GM21367 (cell line): ENCODE measurements around the gene LRRC37A3.
"Not testable (repeated sequence)": the region's sequence is repeated elsewhere in the genome, so short reads cannot be mapped to it uniquely, and the experiment has no call there.

Experiments
- ATAC-seq: cut with Tn5 transposase; IDR thresholded peaks from one replicate; pipeline ENCODE4 v1.9.1; 2021; ENCODE audit not compliant: unreplicated experiment

The LRRC37A3 gene

DNA sequence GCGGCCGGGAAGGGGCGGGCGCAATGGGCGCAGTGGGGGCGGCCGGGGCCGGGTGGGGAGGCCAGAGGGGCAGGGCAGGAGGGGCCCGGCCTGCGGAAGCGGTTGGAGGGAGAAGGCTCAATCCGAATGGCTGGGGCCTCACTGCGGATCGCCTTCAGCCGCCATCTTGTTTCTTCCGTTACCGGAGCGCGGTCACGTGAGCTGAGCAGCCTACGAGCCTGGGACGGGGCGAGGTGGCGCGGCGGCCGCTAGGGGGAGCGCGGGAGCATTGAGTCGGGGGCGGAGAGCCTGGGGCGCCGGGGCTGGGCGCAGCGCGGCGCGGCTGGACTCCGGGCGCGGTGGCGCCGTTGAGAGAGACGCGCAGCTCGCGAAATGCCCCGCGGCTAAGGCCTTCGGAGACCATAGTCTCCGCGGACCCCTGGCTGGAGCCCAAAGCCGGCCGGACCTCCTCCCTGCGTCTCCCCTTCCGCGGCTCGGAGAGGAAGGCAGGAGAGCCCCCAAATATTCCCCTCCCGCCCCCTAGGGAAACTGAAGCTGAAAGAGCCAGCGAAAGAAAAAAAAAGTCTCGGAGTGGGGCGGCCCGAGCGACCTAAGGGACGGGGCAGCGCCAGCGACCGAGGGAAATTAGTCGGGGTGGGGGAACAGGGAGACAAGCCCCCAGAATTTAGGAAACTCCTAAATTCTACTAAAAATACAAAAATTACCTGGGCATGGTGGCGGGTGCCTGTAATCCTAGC, at the start of gene LRRC37A3:
Gene LRRC37A3 (minus strand): TSS at position 190 of the 737 bp plus-strand sequence. CDS start 22,221 bp downstream, outside the sequence.
- ATAC-seq: peak; percentile 86

DNA sequence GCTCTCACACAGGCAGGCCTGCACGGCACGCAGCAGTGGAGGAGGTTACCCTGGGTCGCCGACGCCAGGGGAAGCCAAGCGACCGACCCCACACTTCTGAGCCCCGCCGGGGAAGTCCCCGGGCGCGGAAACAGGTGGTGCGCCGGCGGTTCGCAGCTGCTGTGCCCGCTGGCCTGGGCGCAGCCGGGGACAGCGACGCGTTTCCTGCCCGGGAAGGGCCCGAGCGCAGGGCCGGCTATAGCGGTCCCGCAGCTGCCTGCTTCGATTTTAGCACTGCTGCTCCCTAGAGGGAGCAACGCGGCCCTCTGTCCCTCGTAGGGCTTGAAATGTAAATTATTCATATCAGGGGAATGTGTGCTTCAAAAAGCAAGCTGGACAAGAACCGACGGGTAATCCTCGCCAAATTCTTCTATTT, 46.6 kb upstream of the LRRC37A3 start:
- ATAC-seq: peak; percentile 89

- ATAC-seq: not testable (repeated sequence)
Measured at GRCh38 chr17:64965256-64965872, 46.1 kb upstream of the LRRC37A3 start.

DNA sequence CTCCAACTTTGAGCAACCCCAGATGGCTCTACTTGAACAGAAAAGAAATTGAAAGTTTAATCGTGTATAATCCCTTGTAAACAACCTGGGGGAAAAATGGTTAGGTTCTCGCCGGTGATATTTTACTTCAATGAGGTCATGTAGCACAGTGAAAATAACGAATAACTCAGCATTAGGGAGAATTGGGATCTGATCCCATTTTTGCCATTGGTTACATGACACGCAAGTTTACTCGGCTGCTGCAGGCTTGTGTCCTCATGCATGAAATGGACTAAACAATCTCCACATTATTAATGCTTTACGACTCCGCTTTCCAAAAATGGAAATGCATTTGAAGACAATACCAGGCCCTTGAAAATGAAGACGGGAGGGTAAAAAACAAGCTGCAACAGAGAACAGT, 45.5 kb upstream of the LRRC37A3 start:
- ATAC-seq: no peak

- ATAC-seq: not testable (repeated sequence)
Measured at GRCh38 chr17:64963814-64964213, 44.5 kb upstream of the LRRC37A3 start.

DNA sequence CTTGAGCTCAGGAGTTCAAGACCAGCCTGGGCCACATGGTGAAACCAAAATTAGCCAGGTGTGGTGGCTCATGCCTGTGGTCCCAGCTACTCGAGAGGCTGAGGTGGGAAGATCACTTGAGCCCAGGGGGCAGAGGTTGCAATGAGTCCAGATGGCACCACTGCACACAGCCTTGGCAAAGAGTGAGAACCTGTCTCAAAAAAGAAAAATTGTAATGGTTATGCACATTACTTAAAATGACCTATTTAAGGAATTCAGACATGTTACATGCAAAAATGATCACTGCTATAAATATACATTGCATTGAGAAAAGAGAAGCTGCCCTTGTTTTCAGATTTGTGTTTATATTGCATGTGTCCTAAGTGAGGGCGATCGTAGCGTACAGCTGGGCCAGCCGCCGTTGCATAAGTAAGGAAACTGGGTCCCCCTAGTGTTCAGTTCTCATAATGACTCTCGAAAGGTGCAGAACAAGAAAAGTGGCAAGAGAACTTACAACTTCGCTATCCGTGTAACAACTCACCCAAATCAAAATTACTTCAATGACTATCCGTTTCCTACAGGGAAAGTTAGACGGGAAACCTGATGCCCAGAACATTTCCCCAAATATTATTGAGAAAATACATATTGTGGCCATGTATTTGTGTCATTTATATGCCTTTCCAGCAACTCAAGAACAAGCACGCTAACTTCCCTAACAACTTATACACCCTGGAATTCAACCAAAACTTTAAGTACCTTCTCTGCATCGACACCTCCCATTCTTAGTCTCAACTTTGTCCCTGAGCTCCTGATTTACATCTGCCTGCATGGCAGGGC, 42.5 kb upstream of the LRRC37A3 start:
- not testable (repeated sequence) for ATAC-seq

DNA sequence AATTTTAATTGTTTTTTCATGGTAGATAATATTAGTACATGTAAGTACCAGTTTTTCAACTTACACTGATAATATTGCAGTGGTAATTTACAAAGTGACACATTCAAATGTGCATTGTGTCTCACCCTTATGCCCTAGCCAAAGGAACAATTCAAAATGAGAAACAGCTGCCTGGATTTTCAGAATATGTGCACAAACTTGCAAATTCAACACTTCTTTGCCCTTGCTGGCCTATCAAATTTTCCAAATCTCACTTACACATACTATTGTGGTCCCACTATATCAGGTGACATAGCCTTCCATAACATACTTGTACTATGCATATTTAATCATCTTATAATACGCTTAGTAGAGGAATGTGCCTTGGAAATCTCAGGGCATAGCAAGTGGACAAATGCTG, 32.6 kb upstream of the LRRC37A3 start:
- ATAC-seq: no peak

- no peak for ATAC-seq
Measured at GRCh38 chr17:64950871-64951270, 31.6 kb upstream of the LRRC37A3 start.

- ATAC-seq: no peak
Measured at GRCh38 chr17:64947152-64947551, 27.9 kb upstream of the LRRC37A3 start.

- ATAC-seq: no peak
Measured at GRCh38 chr17:64941761-64942160, 22.5 kb upstream of the LRRC37A3 start.

DNA sequence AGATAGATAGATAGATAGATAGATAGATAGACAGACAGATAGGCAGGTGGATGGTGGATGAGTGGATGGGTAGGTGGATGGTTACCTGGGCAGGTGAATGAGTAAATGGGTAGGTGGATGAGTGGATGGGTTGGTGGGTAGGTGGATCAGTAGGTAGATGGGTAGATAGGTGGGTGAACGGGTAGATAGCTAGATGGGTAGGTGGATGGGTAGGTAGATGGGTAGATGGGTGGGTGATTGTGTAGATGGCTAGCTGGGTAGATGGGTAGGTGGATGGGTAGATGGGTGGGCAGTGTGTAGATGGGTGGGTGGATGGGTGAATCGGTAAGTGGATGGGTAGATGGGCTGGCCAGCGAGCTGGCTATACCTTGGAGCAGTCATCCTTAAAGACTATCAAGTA, 21.8 kb upstream of the LRRC37A3 start:
- ATAC-seq: no peak

GRCh38 chr17:64940055-64940454, 20.8 kb upstream of the LRRC37A3 start:
- no peak for ATAC-seq

GRCh38 chr17:64938925-64939474, 19.7 kb upstream of the LRRC37A3 start:
- no peak for ATAC-seq

GRCh38 chr17:64938290-64938689, 19.0 kb upstream of the LRRC37A3 start:
- no peak for ATAC-seq

DNA sequence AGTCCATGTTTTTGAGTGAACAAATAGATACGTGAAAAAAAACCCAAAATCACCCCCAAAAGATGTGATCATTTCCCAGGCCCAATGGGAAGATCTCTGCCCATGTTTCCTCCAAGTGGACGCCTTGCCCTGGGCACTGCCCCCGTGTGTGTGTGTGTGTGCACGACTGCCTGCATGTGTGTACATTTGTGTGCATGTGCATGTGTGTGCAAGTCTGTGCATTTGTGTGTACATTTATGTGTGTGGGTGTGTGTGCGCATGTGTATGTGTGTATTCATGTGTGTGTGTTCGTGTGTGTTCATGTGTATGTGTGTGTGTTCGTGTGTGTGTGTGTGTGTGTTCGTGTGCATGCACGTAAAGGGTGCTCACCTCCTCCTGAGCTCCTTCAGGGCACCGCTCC, 16.8 kb upstream of the LRRC37A3 start:
- no peak for ATAC-seq

- not testable (repeated sequence) for ATAC-seq
Measured at GRCh38 chr17:64934284-64934778, 15.1 kb upstream of the LRRC37A3 start.

DNA sequence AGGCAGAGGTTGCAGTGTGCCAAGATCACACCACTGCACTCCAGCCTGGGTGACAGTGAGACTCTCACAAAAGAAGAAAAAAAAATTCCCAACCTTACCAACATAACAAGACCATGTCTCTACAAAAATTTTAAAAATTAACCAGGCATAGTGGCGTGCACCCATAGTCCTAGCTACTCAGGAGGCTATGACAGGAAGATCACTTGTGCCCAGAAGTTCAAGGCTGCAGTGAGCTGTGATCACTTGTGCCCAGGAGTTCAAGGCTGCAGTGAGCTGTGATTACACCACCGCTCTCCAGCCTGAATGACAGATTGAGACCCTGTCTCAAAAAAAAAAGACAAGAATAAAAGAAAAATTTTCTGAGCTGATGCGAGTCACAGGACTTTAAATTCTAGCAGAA, 13.6 kb upstream of the LRRC37A3 start:
- ATAC-seq: not testable (repeated sequence)

DNA sequence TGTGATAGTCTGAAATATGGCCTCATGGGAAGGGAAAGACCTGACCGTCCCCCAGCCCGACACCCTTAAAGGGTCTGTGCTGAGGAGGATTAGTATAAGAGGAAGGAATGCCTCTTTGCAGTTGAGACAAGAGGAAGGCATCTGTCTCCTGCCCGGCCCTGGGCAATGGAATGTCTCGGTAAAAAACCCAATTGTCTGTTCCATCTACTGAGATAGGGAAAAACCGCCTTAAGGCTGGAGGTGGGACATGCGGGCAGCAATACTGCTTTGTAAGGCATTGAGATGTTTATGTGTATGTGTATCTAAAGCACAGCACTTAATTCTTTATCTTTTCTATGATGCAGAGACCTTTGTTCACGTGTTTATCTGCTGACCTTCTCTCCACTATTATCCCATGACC, 11.1 kb upstream of the LRRC37A3 start:
- ATAC-seq: not testable (repeated sequence)

DNA sequence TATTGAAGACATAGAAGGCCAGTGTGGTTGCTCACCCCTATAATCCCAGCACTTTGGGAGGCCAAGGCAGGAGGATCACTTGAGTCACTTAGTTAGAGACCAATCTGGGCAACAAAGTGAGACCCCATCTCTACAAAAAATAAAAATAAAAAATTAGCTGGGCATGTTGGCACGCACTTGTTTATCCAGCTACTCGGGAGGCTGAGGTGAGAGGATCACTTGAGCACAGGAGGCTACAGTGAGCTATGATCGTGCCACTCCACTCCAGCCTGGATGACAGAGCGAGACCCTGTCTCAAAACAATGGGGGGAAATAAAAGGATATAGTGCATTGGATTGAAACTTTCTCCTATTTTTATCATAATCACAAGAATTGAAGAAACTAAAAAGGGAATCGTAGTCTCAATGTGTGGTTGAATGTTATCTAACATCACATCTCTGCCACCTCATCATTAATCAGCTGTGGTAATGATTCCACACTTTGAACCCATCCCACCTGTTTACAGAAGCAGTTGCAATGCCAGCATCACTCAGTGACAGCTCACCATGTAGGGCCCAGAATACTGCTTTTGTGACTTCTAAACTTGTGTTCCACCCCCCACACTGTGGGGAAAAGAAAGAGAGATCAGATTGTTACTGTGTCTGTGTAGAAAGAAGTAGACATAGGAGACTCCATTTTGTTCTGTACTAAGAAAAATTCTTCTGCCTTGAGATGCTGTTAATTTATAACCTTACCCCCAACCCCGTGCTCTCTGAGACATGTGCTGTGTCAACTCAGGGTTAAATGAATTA, 10.3 kb upstream of the LRRC37A3 start:
- ATAC-seq: not testable (repeated sequence)

GRCh38 chr17:64928701-64929100, 9.4 kb upstream of the LRRC37A3 start:
- ATAC-seq: not testable (repeated sequence)
